HG02610 (cell line): ENCODE measurements around the gene KIAA0408.

Experiments used
- ATAC-seq: cut with Tn5 transposase; IDR thresholded peaks from one replicate; pipeline ENCODE4 v1.9.1; 2021; ENCODE audit warnings: mild to moderate bottlenecking, moderate library complexity; ENCODE audit not compliant: unreplicated experiment

The KIAA0408 gene

GRCh38 chr6:127459231-127459641 lies at the start of gene KIAA0408:
KIAA0408 (minus strand) TSS chr6:127459389; CDS start chr6:127453981, 5,408 bp downstream.
- ATAC-seq: no peak

- ATAC-seq: no peak
Measured at GRCh38 chr6:127506894-127507293, 47.7 kb upstream of the KIAA0408 start.

- no peak for ATAC-seq
Measured at GRCh38 chr6:127503022-127503421, 43.8 kb upstream of the KIAA0408 start.

GRCh38 chr6:127497410-127497809 lies 38.2 kb upstream of the KIAA0408 start:
- ATAC-seq: no peak

GRCh38 chr6:127496471-127496870 lies 37.3 kb upstream of the KIAA0408 start:
- no peak for ATAC-seq

- ATAC-seq: no peak
Measured at GRCh38 chr6:127494240-127494767, 35.1 kb upstream of the KIAA0408 start.

- ATAC-seq: no peak
Measured at GRCh38 chr6:127489248-127489647, 30.1 kb upstream of the KIAA0408 start.

GRCh38 chr6:127486934-127487333 lies 27.7 kb upstream of the KIAA0408 start:
- ATAC-seq: no peak

- ATAC-seq: peak; percentile 99
Measured at GRCh38 chr6:127484212-127484863, 25.1 kb upstream of the KIAA0408 start.

GRCh38 chr6:127483399-127484055 lies 24.3 kb upstream of the KIAA0408 start:
- peak; percentile 9 for ATAC-seq

- ATAC-seq: no peak
Measured at GRCh38 chr6:127482325-127482724, 23.1 kb upstream of the KIAA0408 start.

GRCh38 chr6:127481628-127482027 lies 22.4 kb upstream of the KIAA0408 start:
- ATAC-seq: no peak

- no peak for ATAC-seq
Measured at GRCh38 chr6:127481111-127481510, 21.9 kb upstream of the KIAA0408 start.

GRCh38 chr6:127477658-127478057 lies 18.5 kb upstream of the KIAA0408 start:
- no peak for ATAC-seq

GRCh38 chr6:127475823-127476176 lies 16.6 kb upstream of the KIAA0408 start:
- no peak for ATAC-seq

- ATAC-seq: no peak
Measured at GRCh38 chr6:127475135-127475822, 16.1 kb upstream of the KIAA0408 start.

GRCh38 chr6:127471379-127472255 lies 12.4 kb upstream of the KIAA0408 start:
- ATAC-seq: no peak

GRCh38 chr6:127468936-127469335 lies 9.7 kb upstream of the KIAA0408 start:
- no peak for ATAC-seq

GRCh38 chr6:127466416-127466815 lies 7.2 kb upstream of the KIAA0408 start:
- ATAC-seq: no peak

GRCh38 chr6:127464881-127465459 lies 5.8 kb upstream of the KIAA0408 start:
- peak; percentile 87 for ATAC-seq
